ENCODE data around the gene IL17RE.
A peak's percentile ranks its signal among the peaks of the same experiment; 100 is the strongest.
"Not testable (repeated sequence)": the region's sequence is repeated elsewhere in the genome, so short reads cannot be mapped to it uniquely, and the experiment has no call there.

The IL17RE gene

DNA sequence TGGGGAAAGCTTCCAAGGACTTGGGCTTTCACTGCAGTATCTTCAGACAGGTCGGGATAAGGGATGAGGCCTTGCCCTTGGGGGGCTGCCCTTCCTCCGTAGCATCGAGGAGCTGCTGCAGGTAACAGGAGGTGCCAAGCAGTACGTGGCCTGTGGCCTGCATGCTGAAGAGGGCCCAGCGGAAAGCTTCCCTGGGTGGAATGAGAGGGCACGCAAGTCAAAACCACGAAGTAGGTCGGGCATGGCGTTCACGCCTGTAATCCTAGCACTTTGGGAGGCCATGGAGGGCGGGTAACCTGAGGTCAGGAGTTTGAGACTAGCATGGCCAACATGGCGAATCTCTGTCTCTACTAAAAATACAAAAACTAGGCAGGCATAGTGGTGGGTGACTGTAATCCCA lies 35.5 kb upstream of the IL17RE start:
- Histone ChIP-seq H3K27ac (no peak overlapping the region), H3K9me3 (ENCODE audit: severe bottlenecking) (no peaks in the 10 kb centered on the region), H3K4me3 (ENCODE audit: low read depth, low read length) (no peak overlapping the region), H3K27me3 (ENCODE audit: insufficient read depth, low read depth, severe bottlenecking) (no peaks in the 10 kb centered on the region), H3K36me3 (no peaks in the 10 kb centered on the region)
- no peak for TF ChIP-seq CTCF (IDR thresholded peaks at IDR 0.05; ENCODE audit: low read depth, low read length)
- DNase-seq = no peak

GRCh38 chr3:9869955-9870354 lies 32.7 kb upstream of the IL17RE start:
- no peak for DNase-seq
- no peak overlapping the region for H3K4me3 ChIP-seq (ENCODE audit: low read depth, low read length)
- H3K9me3 ChIP-seq (ENCODE audit: severe bottlenecking) = no peaks in the 10 kb centered on the region
- H3K36me3 ChIP-seq = no peaks in the 10 kb centered on the region
- TF ChIP-seq CTCF (IDR thresholded peaks at IDR 0.05; ENCODE audit: low read depth, low read length) = no peak
- H3K27ac ChIP-seq = no peak overlapping the region
- no peaks in the 10 kb centered on the region for H3K27me3 ChIP-seq (ENCODE audit: insufficient read depth, low read depth, severe bottlenecking)

- no peak for DNase-seq
These were observed 31.7 kb upstream of the IL17RE start for GRCh38 chr3:9870978-9871377.

GRCh38 chr3:9872067-9872466 lies 30.6 kb upstream of the IL17RE start:
- not testable (repeated sequence) for H3K27ac ChIP-seq; H3K36me3 ChIP-seq; H3K27me3 ChIP-seq (ENCODE audit: insufficient read depth, low read depth, severe bottlenecking); H3K9me3 ChIP-seq (ENCODE audit: severe bottlenecking); DNase-seq; H3K4me3 ChIP-seq (ENCODE audit: low read depth, low read length)

More at GRCh38 chr3:9870978-9871377, 31.7 kb upstream of the IL17RE start:
- no peaks in the 10 kb centered on the region for H3K36me3 ChIP-seq
- no peak overlapping the region for H3K4me3 ChIP-seq (ENCODE audit: low read depth, low read length)
- no peak overlapping the region for H3K27ac ChIP-seq
- TF ChIP-seq CTCF (IDR thresholded peaks at IDR 0.05; ENCODE audit: low read depth, low read length) = no peak
- H3K9me3 ChIP-seq (ENCODE audit: severe bottlenecking) = no peaks in the 10 kb centered on the region
- no peaks in the 10 kb centered on the region for H3K27me3 ChIP-seq (ENCODE audit: insufficient read depth, low read depth, severe bottlenecking)

DNA sequence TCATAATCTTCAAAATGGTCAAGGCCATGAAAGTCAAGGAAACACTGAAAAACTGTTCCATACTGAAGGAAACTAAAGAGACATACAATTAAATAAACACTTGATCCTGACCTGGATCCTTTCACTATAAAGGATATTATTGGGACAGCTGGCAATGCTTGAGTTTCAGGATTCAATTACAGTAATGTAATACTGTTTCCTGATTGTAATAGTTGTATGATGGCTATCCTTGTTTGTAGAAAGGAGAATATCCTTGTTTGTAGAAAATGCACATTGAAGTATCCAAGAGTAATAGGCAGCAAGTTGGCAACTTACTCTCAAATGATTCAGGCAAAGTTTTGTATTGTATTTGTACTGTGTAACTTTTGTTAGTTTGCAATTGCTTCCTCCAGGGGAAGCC lies 27.2 kb upstream of the IL17RE start:
- no peaks in the 10 kb centered on the region for H3K36me3 ChIP-seq
- no peak overlapping the region for H3K4me3 ChIP-seq (ENCODE audit: low read depth, low read length)
- H3K27me3 ChIP-seq (ENCODE audit: insufficient read depth, low read depth, severe bottlenecking) = no peaks in the 10 kb centered on the region
- H3K9me3 ChIP-seq (ENCODE audit: severe bottlenecking) = no peaks in the 10 kb centered on the region
- no peak for TF ChIP-seq CTCF (IDR thresholded peaks at IDR 0.05; ENCODE audit: low read depth, low read length)
- H3K27ac ChIP-seq = no peak overlapping the region; the same call in 1 of the 2 replicates
- DNase-seq = no peak

- not testable (repeated sequence) for H3K27me3 ChIP-seq (ENCODE audit: insufficient read depth, low read depth, severe bottlenecking); H3K27ac ChIP-seq; H3K36me3 ChIP-seq; DNase-seq; H3K4me3 ChIP-seq (ENCODE audit: low read depth, low read length); H3K9me3 ChIP-seq (ENCODE audit: severe bottlenecking)
These were observed 26.4 kb upstream of the IL17RE start for GRCh38 chr3:9876255-9876654.

DNA sequence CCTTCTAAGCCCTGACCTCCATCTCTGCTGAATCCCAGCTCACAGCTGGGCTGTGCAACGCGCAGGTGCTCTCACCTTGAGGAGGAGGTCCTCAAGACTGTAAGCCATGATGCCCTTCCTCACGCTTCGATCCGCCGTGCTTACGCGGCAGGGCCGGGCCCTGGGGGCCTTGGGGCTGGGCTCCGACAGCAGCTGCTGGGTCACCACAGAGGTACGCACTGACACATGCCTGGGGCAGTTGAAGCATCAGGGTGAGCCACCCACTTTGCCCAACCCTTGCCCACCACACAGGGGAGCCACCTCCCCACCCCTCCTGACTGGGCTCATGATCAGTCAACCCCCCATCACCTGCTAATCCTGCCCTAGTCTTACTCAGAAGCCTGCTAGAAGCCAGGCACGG lies 25.7 kb upstream of the IL17RE start:
- Histone ChIP-seq H3K27ac (no peak overlapping the region), H3K27me3 (ENCODE audit: insufficient read depth, low read depth, severe bottlenecking) (no peaks in the 10 kb centered on the region), H3K4me3 (ENCODE audit: low read depth, low read length) (no peak overlapping the region), H3K36me3 (no peaks in the 10 kb centered on the region), H3K9me3 (ENCODE audit: severe bottlenecking) (no peaks in the 10 kb centered on the region)
- TF ChIP-seq CTCF (IDR thresholded peaks at IDR 0.05; ENCODE audit: low read depth, low read length) = peak; percentile 31; the same call in 1 of the 2 replicates
- no peak for DNase-seq
